ENCODE data around the gene EGR1.
"Not testable (repeated sequence)": the region's sequence is repeated elsewhere in the genome, so short reads cannot be mapped to it uniquely, and the experiment has no call there.

EGR1 gene

GRCh38 chr5:138470322-138471051 lies 5.2 kb downstream of the EGR1 start:
- DNase-seq, result no peak

DNA sequence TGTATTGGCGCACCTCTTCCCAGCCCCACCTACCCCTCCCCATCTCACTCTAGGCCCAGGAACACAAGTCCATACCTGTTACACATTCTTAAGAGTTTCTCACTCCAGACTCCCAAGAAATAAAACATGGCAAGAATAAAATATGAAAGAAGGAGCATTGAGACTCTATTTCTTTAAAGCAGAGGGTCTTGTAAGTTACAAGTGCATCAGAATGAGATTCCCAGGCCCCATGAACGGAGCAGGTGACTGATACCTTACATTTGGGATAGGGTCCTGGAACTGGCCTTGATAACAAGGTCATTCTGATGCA lies 5.7 kb downstream of the EGR1 start:
- no peak for DNase-seq

DNA sequence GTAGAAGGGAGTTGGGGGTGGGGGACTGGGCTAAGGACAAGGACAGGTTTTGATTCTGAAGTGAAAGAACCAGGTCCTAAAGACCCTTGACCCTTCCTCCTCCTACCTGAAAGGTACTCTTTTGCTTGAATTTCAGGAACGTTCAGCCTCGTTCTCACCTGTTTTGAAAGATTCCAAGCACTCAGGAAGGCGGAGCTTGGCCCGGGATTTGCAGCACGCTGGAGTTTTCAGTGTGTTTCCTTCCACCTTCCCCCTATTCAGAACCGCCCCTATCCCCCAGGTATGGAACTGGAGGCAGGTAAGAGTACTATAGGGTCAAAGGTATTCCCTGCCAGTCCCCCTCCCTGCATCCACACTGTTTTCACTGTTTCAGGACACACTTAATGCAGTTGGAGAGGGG lies 7.1 kb downstream of the EGR1 start:
- DNase-seq, result no peak

GRCh38 chr5:138473151-138473550 lies 7.9 kb downstream of the EGR1 start:
- DNase-seq, result not testable (repeated sequence)

GRCh38 chr5:138476918-138477317 lies 11.6 kb downstream of the EGR1 start:
- DNase-seq, result no peak

GRCh38 chr5:138482638-138483037 lies 17.4 kb downstream of the EGR1 start:
- no peak for DNase-seq

- DNase-seq, result no peak
Measured at GRCh38 chr5:138488481-138488945, 23.2 kb downstream of the EGR1 start.

DNA sequence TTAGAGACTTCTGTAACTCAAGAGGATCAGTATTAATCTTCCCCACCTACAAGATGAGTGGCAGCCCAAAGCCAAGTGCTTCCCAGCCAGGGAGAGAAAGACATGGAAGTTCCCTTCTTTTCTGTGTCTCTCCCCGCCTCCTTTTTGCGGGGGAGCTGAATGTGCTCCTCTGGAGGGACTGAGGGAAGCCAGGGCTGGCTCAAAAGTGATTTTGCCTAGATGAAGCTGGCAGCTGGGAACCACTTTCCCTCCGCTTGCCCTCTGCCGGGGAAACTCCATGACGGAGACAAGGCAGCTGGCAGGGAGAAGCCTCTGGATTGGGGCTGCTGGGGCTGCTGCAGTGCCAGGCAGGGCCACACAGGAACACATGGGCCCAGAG lies 24.4 kb downstream of the EGR1 start:
- no peak for DNase-seq

DNA sequence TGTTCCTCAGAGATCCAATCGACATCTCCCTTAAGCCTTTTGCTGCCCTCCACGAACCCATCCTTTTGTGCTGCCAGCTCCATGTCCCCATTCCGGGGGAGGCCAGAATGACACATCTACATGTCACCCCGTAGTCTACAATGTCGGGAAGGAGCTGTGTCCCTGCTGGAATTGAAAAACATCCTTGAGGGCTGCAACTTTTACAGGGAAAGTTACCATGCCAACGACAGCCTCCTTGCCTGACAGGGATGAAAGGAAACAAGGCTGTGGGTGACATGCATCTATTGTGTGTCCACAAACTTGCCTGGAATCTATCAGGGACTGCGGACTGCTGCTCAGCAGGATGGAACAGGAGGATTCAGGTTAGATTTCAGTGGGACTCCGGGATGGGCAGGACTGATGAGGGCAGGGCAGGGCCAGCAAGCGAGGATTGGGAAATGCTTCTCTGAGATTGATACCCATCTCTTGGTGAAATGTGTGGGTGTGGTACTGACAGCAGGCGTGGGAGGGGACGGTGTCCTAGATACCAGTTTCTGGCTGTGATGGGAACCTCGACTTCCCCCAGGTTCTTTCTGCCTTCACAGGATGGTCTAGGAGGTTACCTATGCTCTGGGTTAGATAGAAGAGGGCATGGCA lies 25.5 kb downstream of the EGR1 start:
- DNase-seq, result no peak

DNA sequence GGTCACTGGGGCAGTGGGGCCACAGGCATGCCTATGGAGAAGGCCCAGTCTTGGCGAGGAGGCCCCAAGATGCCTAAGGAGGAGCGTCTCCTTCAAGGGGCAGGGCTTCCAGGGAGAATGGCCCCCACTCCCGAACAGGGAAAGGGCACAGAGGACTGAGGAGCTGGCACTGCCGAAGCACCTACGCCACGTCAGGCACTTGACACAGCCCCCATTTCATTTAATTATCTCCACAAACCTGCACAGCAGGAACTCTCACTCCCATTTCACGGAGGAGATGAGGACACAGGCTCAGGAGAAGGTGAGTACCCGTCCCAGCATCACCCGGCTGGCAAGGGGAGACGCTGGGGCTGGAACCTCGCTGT lies 26.0 kb downstream of the EGR1 start:
- DNase-seq, result no peak

GRCh38 chr5:138491669-138492559 lies 26.6 kb downstream of the EGR1 start:
- peak; percentile 86 for DNase-seq

DNA sequence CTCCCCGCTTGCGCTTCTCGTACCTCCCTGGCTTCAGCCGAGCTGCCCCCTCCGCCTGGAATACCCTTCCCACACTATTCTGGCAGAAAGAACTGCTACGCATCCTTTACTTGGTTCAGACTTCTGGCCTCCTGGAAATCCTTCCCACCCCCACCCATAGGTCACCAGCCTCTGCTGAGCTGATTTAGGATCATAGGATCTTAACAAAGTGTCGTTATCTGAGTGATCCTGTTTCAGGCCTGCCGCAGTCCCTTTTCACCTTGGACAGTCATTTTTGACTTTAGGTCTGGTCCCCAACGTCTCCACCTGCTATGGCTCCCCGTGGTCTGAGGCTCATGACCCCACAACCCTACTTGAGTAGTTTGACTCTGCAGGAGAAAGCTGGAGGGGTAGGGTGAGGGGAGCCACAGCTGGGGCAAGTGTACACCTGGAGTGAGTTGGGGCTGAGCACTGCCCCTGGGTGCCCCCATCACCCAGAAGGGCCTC lies 27.3 kb downstream of the EGR1 start:
- no peak for DNase-seq

- no peak for DNase-seq
Measured at GRCh38 chr5:138495351-138495750, 30.1 kb downstream of the EGR1 start.

DNA sequence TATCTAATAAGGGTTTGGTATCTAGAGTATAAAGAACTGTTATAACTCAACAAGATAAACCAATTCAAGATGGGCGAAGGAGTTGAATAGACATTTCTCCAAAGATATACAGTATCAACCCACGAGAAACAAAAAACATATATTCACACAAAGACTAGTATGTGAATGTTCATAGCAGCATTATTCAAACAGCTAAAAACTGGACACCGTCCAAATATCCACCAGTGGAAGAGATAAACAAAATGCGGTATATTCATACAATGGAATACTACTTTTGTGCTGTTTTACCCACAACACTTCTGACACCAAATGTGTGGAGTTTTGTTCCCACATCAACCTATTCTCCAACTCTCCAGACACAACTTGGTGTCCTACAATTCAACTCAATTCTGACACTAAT lies 33.1 kb downstream of the EGR1 start:
- no peak for DNase-seq

DNA sequence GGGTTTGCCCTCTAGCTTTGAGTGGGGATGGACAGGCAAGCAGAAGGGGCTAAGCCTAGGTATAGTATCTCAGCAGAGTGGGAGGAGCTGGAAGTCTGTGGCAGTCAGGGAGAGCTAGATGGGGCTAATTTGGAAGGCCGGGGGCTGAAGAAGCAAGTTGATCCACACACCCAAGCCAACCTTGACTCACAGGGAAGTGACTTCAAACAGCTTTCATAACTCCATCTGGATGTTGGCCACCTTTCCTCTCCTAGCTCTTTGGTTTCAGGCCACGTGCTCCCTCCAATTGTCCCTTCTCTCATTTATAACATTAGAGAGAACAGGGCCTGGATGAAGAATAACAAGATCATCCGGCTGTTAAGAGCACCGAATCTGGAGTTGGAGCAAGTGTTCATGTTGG lies 36.8 kb downstream of the EGR1 start:
- DNase-seq, result no peak

DNA sequence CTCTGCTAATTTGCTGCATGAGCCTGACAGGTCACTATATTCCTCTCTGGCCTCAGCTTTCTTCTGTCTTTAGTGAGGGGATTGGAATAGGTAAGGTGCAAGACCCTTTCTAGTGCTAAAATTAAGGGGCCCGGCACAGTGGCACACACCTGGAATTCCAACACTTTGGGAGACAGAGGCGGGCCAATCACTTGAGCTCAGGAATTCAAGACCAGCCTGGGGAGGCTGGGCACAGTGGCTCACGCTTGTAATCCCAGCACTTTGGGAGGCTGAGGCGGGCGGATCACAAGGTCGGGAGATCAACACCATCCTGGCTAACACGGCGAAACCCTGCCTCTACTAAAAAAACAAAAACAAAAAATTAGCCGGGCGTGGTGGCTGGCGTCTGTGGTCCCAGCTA lies 37.2 kb downstream of the EGR1 start:
- DNase-seq, result no peak

DNA sequence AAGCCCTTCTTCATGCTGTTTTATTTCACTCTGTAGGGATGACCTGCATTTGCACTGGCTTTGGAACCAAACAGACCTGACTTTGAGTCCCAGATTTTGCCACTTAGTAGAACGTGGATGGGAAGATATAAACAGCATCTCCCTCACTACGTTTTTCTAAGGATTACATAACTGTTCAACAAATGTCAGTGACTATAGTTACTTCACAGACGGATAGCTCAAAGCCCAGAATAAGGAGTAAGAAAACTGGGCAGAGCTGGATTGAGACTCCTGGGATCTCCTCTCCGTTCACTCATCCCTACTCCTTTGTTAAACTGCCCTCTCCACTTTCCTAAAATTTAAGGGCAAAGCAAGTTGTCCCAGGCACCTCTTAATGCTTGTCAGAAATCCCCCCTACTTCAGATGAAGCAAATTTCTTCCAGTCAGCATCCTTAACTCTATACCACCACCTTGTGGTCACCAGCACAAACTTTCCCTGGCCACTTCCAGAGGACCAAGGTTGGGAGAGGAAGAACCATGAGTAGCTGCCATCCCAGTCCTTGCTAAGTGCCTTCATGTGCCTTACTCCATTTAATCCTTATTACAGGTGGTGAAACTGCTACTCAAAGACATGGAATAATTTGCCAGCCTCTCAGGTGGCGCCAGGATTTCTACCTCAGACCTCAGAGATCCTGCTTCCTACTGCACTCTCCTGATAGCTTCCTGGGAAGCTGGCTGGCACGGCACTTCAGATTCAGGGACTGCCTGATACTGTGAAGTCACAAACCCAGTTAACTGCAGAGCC lies 38.4 kb downstream of the EGR1 start:
- DNase-seq, result peak; percentile 37

DNA sequence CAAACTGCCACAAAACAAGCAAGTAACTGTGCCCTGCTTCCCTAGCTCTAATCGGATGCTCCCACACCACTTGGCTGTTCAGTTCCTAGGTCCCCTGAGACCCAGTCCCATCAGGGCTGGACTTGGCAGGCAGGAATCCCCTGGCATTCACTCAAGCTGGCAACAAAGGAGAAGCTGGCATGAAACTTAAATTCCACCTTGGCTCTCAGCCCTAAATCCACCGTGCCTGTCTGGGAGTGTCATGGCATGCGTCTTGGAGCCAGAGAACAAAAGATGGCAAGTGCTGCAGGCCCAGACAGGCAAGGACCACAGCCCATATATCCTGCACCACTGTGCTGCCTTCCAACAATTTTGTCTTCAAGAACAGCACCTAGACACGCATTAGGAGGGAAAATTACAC lies 39.5 kb downstream of the EGR1 start:
- no peak for DNase-seq

GRCh38 chr5:138506370-138507306 lies 41.4 kb downstream of the EGR1 start:
- DNase-seq, result no peak

- not testable (repeated sequence) for DNase-seq
Measured at GRCh38 chr5:138507485-138507884, 42.2 kb downstream of the EGR1 start.

- no peak for DNase-seq
Measured at GRCh38 chr5:138508958-138509357, 43.7 kb downstream of the EGR1 start.

DNA sequence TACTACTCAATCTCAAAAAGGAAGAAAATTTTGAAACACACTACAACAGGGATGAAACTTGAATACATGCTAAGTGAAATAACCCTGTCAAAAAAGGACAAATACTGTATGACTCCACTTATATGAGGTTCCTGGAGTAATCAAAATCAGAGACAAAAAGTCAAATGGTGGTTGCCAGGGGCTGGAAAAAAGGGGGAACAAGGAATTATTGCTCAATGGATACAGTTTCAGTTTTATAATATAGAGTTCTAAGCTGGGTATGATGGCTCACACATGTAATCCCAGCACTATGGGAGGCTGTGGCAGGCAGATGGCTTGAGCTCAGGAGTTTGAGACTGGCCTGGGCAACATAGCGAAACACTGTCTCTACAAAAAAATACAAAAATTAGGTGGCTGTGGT lies 48.7 kb downstream of the EGR1 start:
- no peak for DNase-seq
